CD1c-positive myeloid dendritic cell (primary cell): Measurements from ENCODE around the gene LRRC49.

Source experiments
- DNase-seq: peaks from one replicate; pipeline ENCODE4 v3.0.0-alpha.2; 2016; ENCODE audit errors: extremely low spot score

LRRC49 gene

GRCh38 chr15:71092056-71092600 is 199.5 kb downstream of the LRRC49 start:
- DNase-seq: no peak

- no peak for DNase-seq
These were observed 200.7 kb downstream of the LRRC49 start for GRCh38 chr15:71093054-71094024.

GRCh38 chr15:71094137-71094536 is 201.5 kb downstream of the LRRC49 start:
- no peak for DNase-seq

GRCh38 chr15:71096676-71097075 is 204.1 kb downstream of the LRRC49 start:
- DNase-seq: no peak

GRCh38 chr15:71097890-71098289 is 205.3 kb downstream of the LRRC49 start:
- DNase-seq: no peak

- no peak for DNase-seq
These were observed 206.3 kb downstream of the LRRC49 start for GRCh38 chr15:71098920-71099319.
